WTC11 (cell line): Measurements from ENCODE around the gene APPBP2.

Source experiments
- ATF6 ChIP-seq: sonication (generic); formaldehyde crosslinking; IDR thresholded peaks from 2 replicates; pipeline ENCODE4 v1.8.1; 2023; ENCODE audit warnings: mild to moderate bottlenecking, missing genetic modification reagents
- CREB1 ChIP-seq: sonication (generic); formaldehyde crosslinking; IDR thresholded peaks from 2 replicates; pipeline ENCODE4 v1.8.0; 2023; ENCODE audit warnings: mild to moderate bottlenecking, missing genetic modification reagents
- E2F5 ChIP-seq: sonication (generic); formaldehyde crosslinking; IDR thresholded peaks from 2 replicates; pipeline ENCODE4 v1.8.1; 2022; ENCODE audit warnings: mild to moderate bottlenecking, moderate library complexity, missing genetic modification reagents
- ELF4 ChIP-seq: sonication (generic); formaldehyde crosslinking; IDR thresholded peaks from 2 replicates; pipeline ENCODE4 v1.8.1; 2022; ENCODE audit warnings: low read depth, mild to moderate bottlenecking, moderate library complexity, missing genetic modification reagents
- FOXK1 ChIP-seq: sonication (generic); formaldehyde crosslinking; IDR thresholded peaks from 2 replicates; pipeline ENCODE4 v1.8.0; 2022; ENCODE audit warnings: mild to moderate bottlenecking, moderate library complexity, missing genetic modification reagents
- FOXP1 ChIP-seq: sonication (generic); formaldehyde crosslinking; IDR thresholded peaks from 2 replicates; pipeline ENCODE4 v1.8.0; 2022; ENCODE audit warnings: missing genetic modification reagents, mild to moderate bottlenecking, moderate library complexity, borderline replicate concordance
- JUN ChIP-seq: sonication (generic); formaldehyde crosslinking; IDR thresholded peaks from 2 replicates; pipeline ENCODE4 v1.8.0; 2023; ENCODE audit warnings: mild to moderate bottlenecking, missing genetic modification reagents
- ZNF263 ChIP-seq: sonication (generic); formaldehyde crosslinking; IDR thresholded peaks from 2 replicates; pipeline ENCODE4 v1.8.1; 2022; ENCODE audit warnings: low read depth, mild to moderate bottlenecking, moderate library complexity, missing genetic modification reagents
- TF ChIP-seq, protein P1 (sequence below): fragments of 200-600 bp; IDR thresholded peaks from 2 replicates; pipeline ENCODE4 v1.8.0; 2022; ENCODE audit warnings: antibody characterized with exemption
- TF ChIP-seq, protein P2 (sequence below): sonication (generic); formaldehyde crosslinking; IDR thresholded peaks from 2 replicates; pipeline ENCODE4 v1.8.1; 2023; ENCODE audit warnings: mild to moderate bottlenecking, missing genetic modification reagents, moderate library complexity
- TF ChIP-seq, protein P3 (sequence below): sonication (generic); formaldehyde crosslinking; IDR thresholded peaks from 2 replicates; pipeline ENCODE4 v1.8.0; 2022; ENCODE audit warnings: mild to moderate bottlenecking, missing genetic modification reagents

DNA sequence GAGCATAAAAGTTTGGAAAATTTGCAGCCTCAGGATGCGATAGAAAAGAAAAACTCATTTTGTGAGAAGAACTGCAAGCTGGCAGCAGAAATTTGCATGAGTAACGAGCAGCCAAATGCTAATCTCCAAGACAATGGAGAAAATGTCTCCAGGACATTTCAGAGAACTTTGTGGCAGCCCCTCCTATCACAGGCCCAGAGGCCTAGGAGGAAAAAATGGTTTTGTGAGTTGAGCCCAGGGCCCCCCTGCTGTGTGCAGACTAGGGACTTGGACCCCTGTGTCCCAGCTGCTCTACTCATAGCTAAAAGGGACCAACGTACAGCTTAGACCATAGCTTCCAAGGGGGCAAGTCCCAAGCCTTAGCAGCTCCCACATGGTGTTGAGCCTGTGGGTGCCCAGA is 34.3 kb downstream of the APPBP2 start:
- TF ChIP-seq, protein P1, sequence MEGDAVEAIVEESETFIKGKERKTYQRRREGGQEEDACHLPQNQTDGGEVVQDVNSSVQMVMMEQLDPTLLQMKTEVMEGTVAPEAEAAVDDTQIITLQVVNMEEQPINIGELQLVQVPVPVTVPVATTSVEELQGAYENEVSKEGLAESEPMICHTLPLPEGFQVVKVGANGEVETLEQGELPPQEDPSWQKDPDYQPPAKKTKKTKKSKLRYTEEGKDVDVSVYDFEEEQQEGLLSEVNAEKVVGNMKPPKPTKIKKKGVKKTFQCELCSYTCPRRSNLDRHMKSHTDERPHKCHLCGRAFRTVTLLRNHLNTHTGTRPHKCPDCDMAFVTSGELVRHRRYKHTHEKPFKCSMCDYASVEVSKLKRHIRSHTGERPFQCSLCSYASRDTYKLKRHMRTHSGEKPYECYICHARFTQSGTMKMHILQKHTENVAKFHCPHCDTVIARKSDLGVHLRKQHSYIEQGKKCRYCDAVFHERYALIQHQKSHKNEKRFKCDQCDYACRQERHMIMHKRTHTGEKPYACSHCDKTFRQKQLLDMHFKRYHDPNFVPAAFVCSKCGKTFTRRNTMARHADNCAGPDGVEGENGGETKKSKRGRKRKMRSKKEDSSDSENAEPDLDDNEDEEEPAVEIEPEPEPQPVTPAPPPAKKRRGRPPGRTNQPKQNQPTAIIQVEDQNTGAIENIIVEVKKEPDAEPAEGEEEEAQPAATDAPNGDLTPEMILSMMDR: no peak
- TF ChIP-seq E2F5: no peak
- TF ChIP-seq FOXP1 (CRISPR knock-in tag): no peak
- no peak for TF ChIP-seq ELF4
- no peak for TF ChIP-seq ATF6 (CRISPR knock-in tag)
- no peak for TF ChIP-seq CREB1
- TF ChIP-seq JUN (CRISPR knock-in tag): no peak
- TF ChIP-seq, protein P2, sequence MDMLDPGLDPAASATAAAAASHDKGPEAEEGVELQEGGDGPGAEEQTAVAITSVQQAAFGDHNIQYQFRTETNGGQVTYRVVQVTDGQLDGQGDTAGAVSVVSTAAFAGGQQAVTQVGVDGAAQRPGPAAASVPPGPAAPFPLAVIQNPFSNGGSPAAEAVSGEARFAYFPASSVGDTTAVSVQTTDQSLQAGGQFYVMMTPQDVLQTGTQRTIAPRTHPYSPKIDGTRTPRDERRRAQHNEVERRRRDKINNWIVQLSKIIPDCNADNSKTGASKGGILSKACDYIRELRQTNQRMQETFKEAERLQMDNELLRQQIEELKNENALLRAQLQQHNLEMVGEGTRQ: no peak
- no peak for TF ChIP-seq FOXK1 (CRISPR knock-in tag)
- TF ChIP-seq, protein P3, sequence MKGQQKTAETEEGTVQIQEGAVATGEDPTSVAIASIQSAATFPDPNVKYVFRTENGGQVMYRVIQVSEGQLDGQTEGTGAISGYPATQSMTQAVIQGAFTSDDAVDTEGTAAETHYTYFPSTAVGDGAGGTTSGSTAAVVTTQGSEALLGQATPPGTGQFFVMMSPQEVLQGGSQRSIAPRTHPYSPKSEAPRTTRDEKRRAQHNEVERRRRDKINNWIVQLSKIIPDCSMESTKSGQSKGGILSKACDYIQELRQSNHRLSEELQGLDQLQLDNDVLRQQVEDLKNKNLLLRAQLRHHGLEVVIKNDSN (CRISPR knock-in tag): no peak
- no peak for TF ChIP-seq ZNF263 (CRISPR knock-in tag)
